Measurements from ENCODE around the gene GRIA1.
"Not testable (repeated sequence)": the region's sequence is repeated elsewhere in the genome, so short reads cannot be mapped to it uniquely, and the experiment has no call there.

The GRIA1 gene

GRCh38 chr5:153792305-153792704, 301.8 kb downstream of the GRIA1 start:
- no peak for DNase-seq

- no peak for DNase-seq
These were observed 303.2 kb downstream of the GRIA1 start for GRCh38 chr5:153793699-153794098.

DNA sequence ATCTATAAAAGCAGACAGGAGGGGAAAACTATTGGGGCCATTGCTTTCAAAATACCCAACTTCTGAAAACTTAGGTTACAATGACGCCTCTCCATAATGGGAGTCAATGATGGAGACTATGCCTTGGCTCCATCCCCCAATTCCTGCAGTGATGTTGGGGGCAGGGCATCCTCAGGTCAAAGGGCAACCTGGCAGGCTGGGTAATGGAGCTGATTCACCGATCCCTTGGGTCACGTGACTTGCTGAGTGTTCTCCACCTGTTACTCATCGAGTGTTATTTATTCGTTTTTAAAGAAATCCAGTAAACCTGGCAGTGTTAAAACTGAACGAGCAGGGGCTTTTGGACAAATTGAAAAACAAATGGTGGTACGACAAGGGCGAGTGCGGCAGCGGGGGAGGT, 303.9 kb downstream of the GRIA1 start:
- no peak for DNase-seq

GRCh38 chr5:153796527-153796926, 306.1 kb downstream of the GRIA1 start:
- no peak for DNase-seq

GRCh38 chr5:153797484-153797883, 307.0 kb downstream of the GRIA1 start:
- no peak for DNase-seq

DNA sequence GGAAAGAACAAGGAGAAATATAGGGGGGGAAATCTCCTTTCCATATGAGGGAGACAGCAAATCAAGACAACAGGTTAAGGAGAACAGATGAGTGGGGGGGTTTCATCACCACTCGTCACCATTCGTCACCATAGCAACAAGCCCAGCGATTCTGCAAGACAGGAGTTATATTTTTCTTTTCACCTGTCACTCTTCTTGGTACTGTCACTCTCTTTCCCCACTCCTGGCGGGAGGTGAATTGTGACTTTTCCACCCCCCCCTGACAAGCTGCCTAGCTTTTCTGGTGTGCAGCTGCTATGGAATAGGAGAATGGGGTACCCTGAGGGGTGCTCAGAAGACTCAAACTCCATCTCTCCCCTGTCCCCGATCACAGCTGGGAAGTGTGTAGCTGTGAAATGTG, 308.4 kb downstream of the GRIA1 start:
- DNase-seq, result no peak

- no peak for DNase-seq
These were observed 309.0 kb downstream of the GRIA1 start for GRCh38 chr5:153799466-153799865.

- no peak for DNase-seq
These were observed 311.8 kb downstream of the GRIA1 start for GRCh38 chr5:153802050-153802821.

GRCh38 chr5:153807801-153808200, 317.3 kb downstream of the GRIA1 start:
- no peak for DNase-seq

- DNase-seq, result no peak
These were observed 318.7 kb downstream of the GRIA1 start for GRCh38 chr5:153809166-153809565.

DNA sequence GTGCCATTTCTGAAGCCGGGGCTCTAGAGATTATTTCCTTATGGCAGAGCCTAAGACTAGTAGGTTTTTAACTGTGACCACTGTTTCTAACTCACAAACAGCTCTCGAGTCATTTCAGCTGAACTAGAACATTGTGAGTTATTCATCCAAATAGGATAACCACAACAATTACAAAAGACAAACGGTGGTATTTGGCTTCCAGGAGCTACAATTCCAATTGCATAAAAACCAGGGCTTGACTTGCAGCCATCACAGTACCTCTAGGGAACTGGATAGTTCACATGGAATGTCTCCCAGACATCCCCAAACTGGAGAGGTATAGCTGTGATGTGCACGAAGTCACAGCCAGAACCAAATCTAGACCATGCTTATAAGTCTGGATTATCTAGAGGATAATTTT, 323.4 kb downstream of the GRIA1 start:
- no peak for DNase-seq

DNA sequence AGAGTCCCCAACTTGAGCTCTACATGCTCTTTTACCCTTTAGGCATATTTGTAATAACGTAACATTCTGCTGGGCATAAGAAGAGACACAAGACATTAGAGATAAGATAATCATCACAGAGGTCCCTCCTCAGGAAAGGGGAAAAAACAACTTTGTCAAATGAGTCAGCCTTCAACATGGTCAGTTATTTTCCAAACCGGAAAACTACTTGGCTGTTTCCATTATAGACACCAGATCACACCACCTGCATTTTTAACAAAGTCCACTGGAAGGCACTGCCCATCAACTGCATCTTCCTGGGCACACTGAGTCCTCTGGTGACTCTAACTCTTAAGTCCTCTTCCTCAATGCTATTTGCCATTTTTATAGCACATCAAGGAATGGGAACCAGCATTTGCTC, 326.4 kb downstream of the GRIA1 start:
- no peak for DNase-seq

DNA sequence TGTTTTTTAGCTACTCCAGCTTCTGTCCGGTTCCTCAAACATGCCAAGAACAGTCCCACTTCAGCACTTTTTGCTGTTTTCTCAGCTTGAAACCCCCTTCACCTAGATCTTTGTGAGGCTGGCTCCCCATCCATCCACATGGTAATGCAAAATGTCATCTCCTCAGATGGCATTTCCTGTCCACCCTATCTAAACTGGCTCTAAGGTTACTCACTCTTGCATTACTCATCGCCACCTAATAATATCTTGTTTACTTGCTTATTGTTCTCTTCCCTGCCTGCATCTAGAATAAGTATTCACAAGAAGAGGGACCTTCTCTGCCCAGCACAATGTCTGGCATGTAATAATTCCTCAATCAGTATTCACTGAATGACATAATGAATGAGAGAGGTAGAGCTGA, 328.2 kb downstream of the GRIA1 start:
- no peak for DNase-seq

DNA sequence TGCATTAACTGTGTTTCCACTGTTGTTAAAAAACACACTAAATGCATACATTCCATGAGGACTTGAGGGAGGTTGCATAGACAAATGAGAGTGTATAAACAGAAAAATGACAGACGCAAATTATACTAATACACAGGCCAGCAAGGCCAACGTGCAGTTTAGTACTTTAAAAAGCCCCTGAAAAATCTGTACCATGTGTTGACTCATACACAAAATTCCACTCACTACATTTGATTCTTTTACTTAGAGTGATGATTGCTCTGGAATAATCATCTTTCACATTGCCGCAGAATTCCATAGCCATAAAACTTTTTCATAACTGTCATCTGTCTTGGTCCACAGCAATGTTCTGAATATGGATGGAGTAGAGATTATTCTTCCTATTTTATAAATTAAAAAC, 332.6 kb downstream of the GRIA1 start:
- DNase-seq, result no peak

DNA sequence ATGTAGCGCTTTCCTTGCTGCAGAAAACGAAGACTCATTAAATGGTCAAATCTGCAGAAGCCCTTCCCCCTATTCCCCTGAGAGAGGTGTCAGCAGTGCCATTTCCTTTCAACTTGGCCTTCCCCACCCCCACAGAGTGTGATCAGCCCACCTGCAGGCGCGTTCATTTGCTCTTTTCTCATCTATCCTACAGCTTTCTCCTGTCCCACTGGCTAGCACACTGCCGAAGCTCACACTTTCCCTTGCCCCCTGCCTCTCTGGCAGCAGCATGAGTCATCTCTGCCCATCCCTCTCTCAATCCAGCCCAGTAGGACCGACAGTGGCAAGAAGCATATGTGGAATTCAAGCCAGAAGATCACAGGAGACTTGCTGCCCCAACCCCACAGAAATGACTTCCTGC, 334.4 kb downstream of the GRIA1 start:
- DNase-seq, result no peak

DNA sequence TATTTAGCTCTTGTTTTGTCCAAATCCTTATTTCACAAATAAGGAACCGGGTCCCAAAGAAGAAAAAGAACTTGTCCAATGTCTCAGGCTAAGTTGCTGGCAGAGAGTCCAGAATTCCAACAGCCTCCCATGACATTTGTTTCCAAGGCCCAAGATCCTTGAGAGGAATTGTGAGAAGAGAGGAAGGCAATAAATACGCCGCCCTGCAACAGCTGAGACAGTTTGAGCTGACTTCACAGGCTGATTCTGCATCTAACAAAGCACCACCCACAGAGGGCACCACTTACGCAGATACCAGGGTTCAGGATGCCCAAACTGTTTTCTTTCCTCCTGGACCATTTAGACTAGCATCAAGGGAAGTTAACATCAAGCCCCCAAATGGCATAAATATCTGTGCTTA, 336.9 kb downstream of the GRIA1 start:
- DNase-seq, result no peak

- no peak for DNase-seq
These were observed 339.1 kb downstream of the GRIA1 start for GRCh38 chr5:153829510-153830065.

DNA sequence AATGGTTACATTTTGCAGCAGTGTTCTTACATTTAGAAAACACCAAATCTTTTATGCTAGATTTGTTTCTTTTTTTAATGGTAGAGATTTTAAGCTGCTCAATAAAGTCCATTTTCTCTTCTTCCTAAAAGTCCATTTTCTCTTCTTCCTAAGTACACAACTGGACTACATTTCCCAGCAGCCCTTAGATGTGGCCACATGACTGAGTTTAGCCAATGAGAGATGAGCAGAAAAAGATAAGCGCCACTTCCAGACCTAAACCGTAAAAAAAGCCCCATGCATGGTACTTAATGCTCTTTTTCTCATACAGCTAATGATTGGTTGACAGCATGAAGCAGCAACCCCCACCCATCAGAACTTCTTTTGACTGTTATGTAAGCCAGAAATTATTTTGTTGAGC, 341.5 kb downstream of the GRIA1 start:
- no peak for DNase-seq

DNA sequence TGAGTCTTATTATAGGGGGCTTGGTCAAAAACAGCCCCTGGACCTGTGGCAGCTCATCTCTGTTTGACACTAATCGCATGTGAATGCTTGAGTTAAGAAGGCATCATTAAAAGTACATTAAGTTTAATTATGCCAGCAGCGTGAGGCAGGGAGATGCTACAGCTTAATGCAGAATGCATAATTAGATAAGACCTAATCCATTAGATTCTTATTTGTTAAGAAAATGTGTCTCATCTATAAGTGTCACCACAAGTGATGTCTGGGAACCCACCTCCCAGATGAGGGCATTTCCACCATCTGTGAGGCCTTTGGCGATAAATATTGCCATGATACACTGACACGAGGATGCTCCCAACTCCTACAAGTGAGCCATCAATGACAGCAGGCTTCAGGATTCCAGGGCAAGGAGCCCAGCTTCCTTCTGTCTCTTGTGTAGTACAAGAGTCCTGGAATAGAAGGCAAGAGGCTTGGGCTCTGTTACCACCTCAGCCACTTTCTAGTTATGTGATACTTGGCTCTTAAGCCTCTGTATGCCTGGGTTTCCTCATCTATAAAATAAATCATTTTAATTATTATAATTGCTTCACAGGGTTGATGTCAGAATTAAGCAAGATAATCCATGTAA, 345.5 kb downstream of the GRIA1 start:
- no peak for DNase-seq

DNA sequence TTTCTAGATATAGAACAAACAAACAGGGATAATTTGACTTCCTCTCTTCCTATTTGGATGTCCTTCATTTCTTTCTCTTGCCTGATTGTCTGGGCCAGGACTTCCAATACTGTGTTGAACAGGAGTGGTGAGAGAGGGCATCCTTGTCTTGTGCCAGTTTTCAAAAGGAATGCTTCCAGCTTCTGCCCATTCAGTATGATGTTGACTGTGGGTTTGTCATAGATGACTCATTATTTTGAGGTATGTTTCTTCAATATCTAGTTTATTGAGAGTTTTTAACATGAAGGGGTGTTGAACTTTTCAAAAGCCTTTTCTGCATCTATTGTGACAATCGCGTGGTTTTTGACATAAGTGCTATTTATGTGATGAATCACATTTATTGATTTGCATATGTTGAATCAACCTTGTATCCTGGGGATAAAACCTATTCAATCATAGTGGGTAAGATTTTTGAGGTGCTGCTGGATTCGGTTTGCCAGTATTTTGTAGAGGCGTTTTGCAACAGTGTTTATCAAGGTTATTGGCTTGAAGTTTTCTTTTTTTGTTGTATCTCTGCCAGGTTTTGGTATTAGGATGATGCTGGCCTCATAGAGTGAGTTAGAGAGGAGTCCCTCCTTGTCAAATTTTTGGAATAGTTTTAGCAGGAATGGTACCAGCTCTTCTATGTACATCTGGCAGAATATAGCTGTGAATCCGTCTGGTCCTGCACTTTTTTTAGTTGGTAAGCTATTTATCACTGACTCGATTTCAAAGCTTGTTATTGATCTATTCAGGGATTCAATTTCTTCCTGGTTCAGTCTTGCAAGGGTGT, 359.0 kb downstream of the GRIA1 start:
- not testable (repeated sequence) for DNase-seq

DNA sequence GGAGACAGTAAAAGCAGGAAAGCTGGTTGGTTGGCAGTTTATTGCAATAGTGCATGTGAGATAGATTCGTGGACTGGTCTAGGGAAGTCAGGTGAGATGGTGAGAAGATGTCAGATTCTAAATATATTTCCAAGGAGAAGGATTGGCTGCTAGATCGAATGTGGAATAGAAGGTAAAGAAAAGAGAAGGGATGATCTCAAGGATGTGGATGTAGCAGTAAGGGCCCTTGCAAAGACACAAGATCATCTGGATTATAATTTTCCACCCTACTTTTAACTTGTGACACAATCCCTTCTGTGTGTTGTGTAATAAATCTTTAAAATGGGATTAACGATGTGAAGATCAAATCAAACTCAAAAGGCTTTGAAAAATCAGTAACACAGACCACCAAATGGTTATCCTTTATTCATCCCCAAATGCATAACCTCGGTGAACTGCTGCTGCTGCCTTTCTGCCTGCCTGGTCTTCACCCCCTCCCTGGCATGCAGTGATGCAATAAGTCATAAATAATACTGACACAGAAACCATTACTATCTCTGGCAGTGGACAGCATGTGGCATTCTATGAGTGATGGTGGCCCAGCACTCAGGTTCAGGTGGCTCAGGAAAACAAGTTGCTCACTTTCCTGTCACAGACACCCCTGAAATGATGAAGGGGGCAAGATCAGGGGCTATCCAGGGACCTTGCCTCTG, 369.9 kb downstream of the GRIA1 start:
- DNase-seq, result no peak

- DNase-seq, result not testable (repeated sequence)
These were observed 372.4 kb downstream of the GRIA1 start for GRCh38 chr5:153862906-153863305.

All from NCI-H1105 treated with DMSO at 0.1 percent for 48 hours (cell line).